GM06990 (cell line): ENCODE measurements around the gene SLC6A18.

Experiments
- DNase-seq: peaks from one replicate; pipeline ENCODE4 v3.0.0-alpha.2; 2011; ENCODE audit not compliant: insufficient read length; ENCODE audit errors: extremely low read depth
- H3K27me3 ChIP-seq: replicated peaks from 2 replicates; pipeline ENCODE4 v1.6.0; 2011; ENCODE audit warnings: low read length; ENCODE audit not compliant: control insufficient read depth, insufficient read depth
- H3K36me3 ChIP-seq: 2 replicates; pipeline ENCODE4 v1.5.1; 2011; ENCODE audit warnings: low read length; ENCODE audit not compliant: control insufficient read depth, insufficient read depth
- H3K4me3 ChIP-seq: replicated peaks from 2 replicates; pipeline ENCODE4 v1.5.1; 2011; ENCODE audit warnings: low read depth, mild to moderate bottlenecking, control low read depth, low read length
- CTCF ChIP-seq: IDR thresholded peaks from 2 replicates; pipeline ENCODE4 v1.5.1; 2011; ENCODE audit warnings: low read length, control low read depth, mild to moderate bottlenecking, inconsistent platforms; ENCODE audit not compliant: insufficient read depth, poor library complexity, severe bottlenecking

The SLC6A18 gene

GRCh38 chr5:1188464-1188863 lies 36.7 kb upstream of the SLC6A18 start:
- no peak for TF ChIP-seq CTCF
- H3K27me3 ChIP-seq, result no peaks in the 10 kb centered on the region; the same call in 1 of the 2 replicates
- no peak overlapping the region for H3K4me3 ChIP-seq
- H3K36me3 ChIP-seq, result no peaks in the 10 kb centered on the region
- DNase-seq, result no peak

GRCh38 chr5:1189269-1189668 lies 35.9 kb upstream of the SLC6A18 start:
- no peak for DNase-seq
- H3K27me3 ChIP-seq, result no peaks in the 10 kb centered on the region; the same call in 1 of the 2 replicates
- H3K4me3 ChIP-seq, result no peak overlapping the region
- no peak for TF ChIP-seq CTCF
- H3K36me3 ChIP-seq, result no peaks in the 10 kb centered on the region

GRCh38 chr5:1190278-1190677 lies 34.9 kb upstream of the SLC6A18 start:
- H3K27me3 ChIP-seq, result no peaks in the 10 kb centered on the region; the same call in 1 of the 2 replicates
- no peak overlapping the region for H3K4me3 ChIP-seq
- TF ChIP-seq CTCF, result no peak
- no peaks in the 10 kb centered on the region for H3K36me3 ChIP-seq
- no peak for DNase-seq

- DNase-seq, result no peak
- no peak overlapping the region for H3K4me3 ChIP-seq
- TF ChIP-seq CTCF, result no peak
- no peaks in the 10 kb centered on the region for H3K36me3 ChIP-seq
- H3K27me3 ChIP-seq, result no peaks in the 10 kb centered on the region; the same call in none of the 2 replicates
Observed at GRCh38 chr5:1190837-1191239, 34.3 kb upstream of the SLC6A18 start.

- H3K27me3 ChIP-seq, result no peaks in the 10 kb centered on the region; the same call in none of the 2 replicates
- no peak overlapping the region for H3K4me3 ChIP-seq
- no peaks in the 10 kb centered on the region for H3K36me3 ChIP-seq
- TF ChIP-seq CTCF, result no peak
- DNase-seq, result no peak
Observed at GRCh38 chr5:1192971-1193590, 32.1 kb upstream of the SLC6A18 start.

GRCh38 chr5:1193591-1193985 lies 31.6 kb upstream of the SLC6A18 start:
- no peaks in the 10 kb centered on the region for H3K36me3 ChIP-seq
- no peak overlapping the region for H3K4me3 ChIP-seq
- TF ChIP-seq CTCF, result no peak
- DNase-seq, result no peak
- H3K27me3 ChIP-seq, result no peaks in the 10 kb centered on the region; the same call in none of the 2 replicates
